Measurements from ENCODE around the gene MYO1B.

GRCh38 chr2:191202209-191202721 lies 42.9 kb upstream of the MYO1B start:
- TF ChIP-seq CTCF (IDR thresholded peaks at IDR 0.05) (no peak), POLR2A (IDR thresholded peaks at IDR 0.05) (no peak), POLR2AphosphoS5 (IDR thresholded peaks at IDR 0.05) (no peak), EP300 (IDR thresholded peaks at IDR 0.05) (no peak)
